Skeletal muscle cell (primary cell): ENCODE data around the gene LRRC49.
A peak's percentile ranks its signal among the peaks of the same experiment; 100 is the strongest.
"Not testable (repeated sequence)": the region's sequence is repeated elsewhere in the genome, so short reads cannot be mapped to it uniquely, and the experiment has no call there.

Experiments
- DNase-seq: peaks from one replicate; pipeline ENCODE4 v3.0.0-alpha.2; 2010; ENCODE audit warnings: low read depth
- H3K4me3 ChIP-seq: 2 replicates; pipeline ENCODE4 v1.5.1; 2011; ENCODE audit warnings: low read depth, mild to moderate bottlenecking, control low read depth, low read length, moderate library complexity

LRRC49 gene

GRCh38 chr15:70912187-70912586 is 19.6 kb downstream of the LRRC49 start:
- H3K4me3 ChIP-seq = no peak overlapping the region
- DNase-seq = no peak

GRCh38 chr15:70916531-70916930 is 23.9 kb downstream of the LRRC49 start:
- DNase-seq = no peak
- no peak overlapping the region for H3K4me3 ChIP-seq

- no peak for DNase-seq
Observed at GRCh38 chr15:70917955-70918354, 25.3 kb downstream of the LRRC49 start.

GRCh38 chr15:70920981-70921696 is 28.5 kb downstream of the LRRC49 start:
- DNase-seq = no peak
- H3K4me3 ChIP-seq = no peak overlapping the region

More at GRCh38 chr15:70917955-70918354, 25.3 kb downstream of the LRRC49 start:
- no peak overlapping the region for H3K4me3 ChIP-seq

GRCh38 chr15:70922119-70922518 is 29.5 kb downstream of the LRRC49 start:
- DNase-seq = no peak
- H3K4me3 ChIP-seq = no peak overlapping the region

- DNase-seq = no peak
- H3K4me3 ChIP-seq = no peak overlapping the region
Observed at GRCh38 chr15:70923311-70924080, 30.9 kb downstream of the LRRC49 start.

GRCh38 chr15:70926914-70927313 is 34.3 kb downstream of the LRRC49 start:
- DNase-seq, H3K4me3 ChIP-seq: not testable (repeated sequence)

GRCh38 chr15:70931821-70932220 is 39.2 kb downstream of the LRRC49 start:
- DNase-seq = no peak
- no peak overlapping the region for H3K4me3 ChIP-seq

- H3K4me3 ChIP-seq = no peak overlapping the region
- DNase-seq = no peak
Observed at GRCh38 chr15:70932397-70932796, 39.8 kb downstream of the LRRC49 start.

GRCh38 chr15:70933411-70933810 is 40.8 kb downstream of the LRRC49 start:
- H3K4me3 ChIP-seq = no peak overlapping the region
- DNase-seq = no peak

GRCh38 chr15:70935631-70936030 is 43.0 kb downstream of the LRRC49 start:
- DNase-seq = no peak
- H3K4me3 ChIP-seq = no peak overlapping the region

- no peak overlapping the region for H3K4me3 ChIP-seq
- DNase-seq = no peak
Observed at GRCh38 chr15:70936326-70936725, 43.7 kb downstream of the LRRC49 start.

GRCh38 chr15:70943285-70943684 is 50.7 kb downstream of the LRRC49 start:
- H3K4me3 ChIP-seq, DNase-seq: not testable (repeated sequence)

- no peak overlapping the region for H3K4me3 ChIP-seq
- DNase-seq = no peak
Observed at GRCh38 chr15:70947351-70948335, 55.0 kb downstream of the LRRC49 start.

- no peak for DNase-seq
- H3K4me3 ChIP-seq = no peak overlapping the region
Observed at GRCh38 chr15:70950953-70951352, 58.3 kb downstream of the LRRC49 start.

- DNase-seq = no peak
Observed at GRCh38 chr15:70954171-70954570, 61.5 kb downstream of the LRRC49 start.

GRCh38 chr15:70954733-70955132 is 62.1 kb downstream of the LRRC49 start:
- no peak overlapping the region for H3K4me3 ChIP-seq
- no peak for DNase-seq

More at GRCh38 chr15:70954171-70954570, 61.5 kb downstream of the LRRC49 start:
- no peak overlapping the region for H3K4me3 ChIP-seq

- peak; percentile 12 for DNase-seq
- H3K4me3 ChIP-seq = no peak overlapping the region
Observed at GRCh38 chr15:70955151-70955550, 62.5 kb downstream of the LRRC49 start.

- DNase-seq = peak; percentile 11
- H3K4me3 ChIP-seq = no peak overlapping the region
Observed at GRCh38 chr15:70956201-70956995, 63.8 kb downstream of the LRRC49 start.
